Thyroid gland (tissue), 4 donors: ENCODE data around the gene BTBD9.

ENCODE experiments used
- CTCF ChIP-seq, 6 experiments: fragments of 200-600 bp in 3 of 6; fragments of 450-650 bp in 3 of 6; sonication (generic) in 3 of 6; IDR thresholded peaks; one replicate each; pipeline ENCODE4 v1.5.1; 2016 to 2019; ENCODE audit warnings: antibody characterized with exemption in 6 of 6, mild to moderate bottlenecking in 2 of 6, inconsistent platforms in 1 of 6, moderate library complexity in 1 of 6
- POLR2A ChIP-seq, 2 donors: fragments of 450-650 bp; IDR thresholded peaks; one replicate each; pipeline ENCODE4 v1.6.1; 2017; ENCODE audit warnings: antibody characterized with exemption in 2 of 2, mild to moderate bottlenecking in 2 of 2, moderate library complexity in 1 of 2

GRCh38 chr6:38407192-38407591, 232.5 kb downstream of the BTBD9 start:
- TF ChIP-seq CTCF (IDR thresholded peaks at IDR 0.05) (no peak), POLR2A (IDR thresholded peaks at IDR 0.05) (no peak)
